Pancreas (tissue), 10 donors: Measurements from ENCODE around the gene IQCF2. TPM values are rescaled to one million over a fixed set of nuclear protein-coding genes. Genes with fewer than 3 reads are reported as not detected.

Source experiments
- ATAC-seq, 4 donors: fragments of 200-7000 bp; cut with Tn5 transposase; one replicate each; pipeline versions ENCODE4 v1.8.0 to v1.9.1; 2020; ENCODE audit warnings: mild to moderate bottlenecking in 4 of 4, moderate library complexity in 4 of 4
- DNase-seq, 6 donors: peaks; one replicate each; pipeline ENCODE4 v3.0.0-alpha.2; 2020
- FAIRE-seq: peaks from 2 replicates; lab custom pipeline; 2012; peaks lifted over from hg19 to GRCh38; lab: Jason Lieb, UNC
- H3K27ac ChIP-seq, 4 donors: fragments of 200-600 bp; sonication (generic); 1 replicate in 3 of 4; 2 replicates in 1 of 4; pipeline versions ENCODE4 v1.5.0 to v1.8.0; 2020
- H3K27me3 ChIP-seq, 4 donors: fragments of 200-600 bp; one replicate each; pipeline ENCODE4 v1.8.0; 2021
- H3K36me3 ChIP-seq, 3 donors: fragments of 200-600 bp; sonication (generic) in 1 of 3; one replicate each; pipeline versions ENCODE4 v1.5.0 to v1.8.0; 2020 to 2021
- H3K4me1 ChIP-seq, 3 donors: fragments of 200-600 bp; one replicate each; pipeline ENCODE4 v1.8.0; 2021
- H3K4me3 ChIP-seq, 4 donors: fragments of 200-600 bp; sonication (generic) in 2 of 4; one replicate each; pipeline versions ENCODE4 v1.5.0 to v1.8.0; 2020 to 2021
- H3K9me3 ChIP-seq, 4 donors: fragments of 200-600 bp; one replicate each; pipeline ENCODE4 v1.8.0; 2021
- WGBS, 2 donors: extraction: QIAGEN DNeasy Blood & Tissue Kit; methylation state at CpG; one replicate each; pipeline ENCODE4 v1.1.7; 2013; 5-methylcytosine and 5-hydroxymethylcytosine counted together
- intact Hi-C, 3 donors: fragments of 100-400 bp; cut with DNase I; formaldehyde crosslinking; loops; one replicate each; pipeline versions ENCODE4 v1.11.1 to v1.14.2; 2022
- polyA plus RNA-seq, 2 donors: library from polyadenylated mRNA; stranded (reverse); fragments of 200-250 nt; gene quantifications; one replicate each; pipeline ENCODE4 v1.2.3, GENCODE V29; 2013
- total RNA-seq, 6 donors: library from RNA; stranded (reverse); fragmentation: NEBNext Ultra II Directional in 4 of 6; extraction: Animal tissue kit (Norgen Biotek cat#: 25700) in 4 of 6; gene quantifications; one replicate each; pipeline versions ENCODE4 v1.2.1 to v1.2.4, GENCODE V29; 2021 to 2023
- TF ChIP-seq, protein P1 (sequence below), 4 donors: fragments of 200-600 bp; sonication (generic) in 3 of 4; IDR thresholded peaks; one replicate each; pipeline versions ENCODE4 v1.5.0 to v1.8.0; 2021; ENCODE audit warnings: antibody characterized with exemption in 4 of 4
- donor health status: healthy with polysubstance abuse.
- donor health status: DM: no; HTN: no; CAD: no; lungs with moderate emphysema.
- donor health status: DM: no; HTN: no; CAD: no.
- donor health status: control.
- donor health status: control.
- donor health status: Bipolar disorder and iron deficiency.
- donor health status: DM: yes; HTN: yes; CAD: no.
- donor health status: DM: no; HTN: no; CAD: no.
- donor health status: DM: no; HTN: no; CAD: no.
- donor health status: DM: yes; HTN: yes; CAD: no.

IQCF2 gene
- total and polyA plus RNA-seq, 8 donors = not detected

DNA sequence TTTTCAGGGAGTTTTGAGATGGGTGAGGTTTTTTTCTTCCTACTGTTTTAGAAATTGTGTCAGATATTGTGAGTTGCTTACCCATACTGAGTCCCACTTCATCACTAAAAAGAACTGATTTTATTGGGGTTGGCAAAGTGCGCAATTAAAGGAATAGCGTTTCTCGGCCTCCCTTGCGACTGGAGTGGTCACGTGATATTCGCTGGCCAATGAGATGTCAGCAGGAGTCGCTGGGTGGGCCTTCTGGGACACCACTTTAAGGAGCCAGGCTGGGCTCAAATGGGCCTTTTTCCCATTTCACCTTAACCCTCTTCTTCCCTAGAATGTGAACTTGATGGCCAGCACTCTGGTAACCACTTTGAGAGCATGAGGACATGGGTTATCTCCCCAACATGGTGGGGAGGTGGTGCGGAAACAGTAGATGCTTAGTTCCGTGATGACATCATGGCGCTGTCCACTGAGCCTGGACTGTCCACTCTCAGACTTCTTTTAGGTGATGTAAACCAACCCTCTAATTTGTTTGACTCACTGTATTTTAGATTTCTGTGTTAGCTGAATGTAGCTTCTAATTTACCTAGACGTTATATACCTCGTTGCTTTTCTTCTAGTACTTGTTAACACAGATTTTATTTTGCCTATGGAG, 27.2 kb downstream of the IQCF2 start:
- DNase-seq = no peak
- 83 to 93% methylated on average over 12 of the region's 12 CpGs for WGBS, 2 donors
- no peak for ATAC-seq
- H3K4me1 ChIP-seq = no peaks in the 10 kb centered on the region
- intact Hi-C loops = no loop called here
- no peaks in the 10 kb centered on the region for H3K36me3 ChIP-seq
- no peak overlapping the region for H3K4me3 ChIP-seq
- H3K9me3 ChIP-seq = no peaks in the 10 kb centered on the region
- FAIRE-seq = no peak
- TF ChIP-seq, protein P1, sequence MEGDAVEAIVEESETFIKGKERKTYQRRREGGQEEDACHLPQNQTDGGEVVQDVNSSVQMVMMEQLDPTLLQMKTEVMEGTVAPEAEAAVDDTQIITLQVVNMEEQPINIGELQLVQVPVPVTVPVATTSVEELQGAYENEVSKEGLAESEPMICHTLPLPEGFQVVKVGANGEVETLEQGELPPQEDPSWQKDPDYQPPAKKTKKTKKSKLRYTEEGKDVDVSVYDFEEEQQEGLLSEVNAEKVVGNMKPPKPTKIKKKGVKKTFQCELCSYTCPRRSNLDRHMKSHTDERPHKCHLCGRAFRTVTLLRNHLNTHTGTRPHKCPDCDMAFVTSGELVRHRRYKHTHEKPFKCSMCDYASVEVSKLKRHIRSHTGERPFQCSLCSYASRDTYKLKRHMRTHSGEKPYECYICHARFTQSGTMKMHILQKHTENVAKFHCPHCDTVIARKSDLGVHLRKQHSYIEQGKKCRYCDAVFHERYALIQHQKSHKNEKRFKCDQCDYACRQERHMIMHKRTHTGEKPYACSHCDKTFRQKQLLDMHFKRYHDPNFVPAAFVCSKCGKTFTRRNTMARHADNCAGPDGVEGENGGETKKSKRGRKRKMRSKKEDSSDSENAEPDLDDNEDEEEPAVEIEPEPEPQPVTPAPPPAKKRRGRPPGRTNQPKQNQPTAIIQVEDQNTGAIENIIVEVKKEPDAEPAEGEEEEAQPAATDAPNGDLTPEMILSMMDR (IDR thresholded peaks at IDR 0.05) = no peak
- no peak overlapping the region for H3K27ac ChIP-seq
- H3K27me3 ChIP-seq = no peaks in the 10 kb centered on the region

DNA sequence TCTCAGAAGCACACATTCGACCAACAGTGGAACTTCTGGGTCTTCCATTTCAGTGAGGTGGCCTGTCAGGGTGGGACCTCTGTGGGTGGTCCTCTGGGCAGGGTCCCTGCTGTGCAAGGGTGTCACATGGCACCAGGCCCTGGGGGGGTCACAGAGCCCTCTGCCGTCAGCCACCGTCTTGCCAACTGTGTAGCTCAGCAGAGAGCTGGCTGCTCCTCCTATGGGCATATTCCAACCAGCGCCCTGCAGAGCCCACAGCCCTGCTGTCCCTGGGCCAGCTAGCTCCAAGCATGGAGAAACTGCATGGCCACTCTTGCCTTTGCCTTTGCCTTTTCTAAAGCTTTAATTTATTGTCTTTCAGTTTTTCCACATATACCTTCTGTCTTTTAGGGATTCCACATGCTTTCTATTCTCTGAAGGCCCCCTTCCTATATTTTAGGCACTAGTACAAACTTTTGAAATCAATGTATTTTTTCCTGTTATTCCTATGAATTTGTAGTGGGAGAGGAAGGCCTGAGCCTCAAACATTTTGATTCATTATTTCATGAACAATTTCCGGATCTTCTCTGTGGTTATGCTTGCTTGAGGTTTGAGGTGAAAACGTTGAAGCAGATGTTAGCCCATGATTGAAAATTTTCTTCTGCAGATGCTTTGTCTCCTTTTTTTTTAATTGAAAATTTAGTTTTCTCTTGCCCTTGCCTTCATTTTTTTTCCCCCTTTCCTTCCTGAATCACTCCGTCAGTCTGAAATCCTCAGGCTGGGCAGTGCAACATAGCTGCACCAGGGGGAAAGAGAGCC, 30.0 kb downstream of the IQCF2 start:
- TF ChIP-seq, protein P1 (IDR thresholded peaks at IDR 0.05) = no peak
- H3K9me3 ChIP-seq = no peaks in the 10 kb centered on the region
- no peak for FAIRE-seq
- 68 to 76% methylated on average over 7 of the region's 7 CpGs for WGBS, 2 donors
- no peak for ATAC-seq
- H3K4me1 ChIP-seq = no peaks in the 10 kb centered on the region
- DNase-seq = no peak
- H3K27me3 ChIP-seq = no peaks in the 10 kb centered on the region
- H3K27ac ChIP-seq = no peak overlapping the region
- no peaks in the 10 kb centered on the region for H3K36me3 ChIP-seq
- no peak overlapping the region for H3K4me3 ChIP-seq
- intact Hi-C loops = no loop called here

DNA sequence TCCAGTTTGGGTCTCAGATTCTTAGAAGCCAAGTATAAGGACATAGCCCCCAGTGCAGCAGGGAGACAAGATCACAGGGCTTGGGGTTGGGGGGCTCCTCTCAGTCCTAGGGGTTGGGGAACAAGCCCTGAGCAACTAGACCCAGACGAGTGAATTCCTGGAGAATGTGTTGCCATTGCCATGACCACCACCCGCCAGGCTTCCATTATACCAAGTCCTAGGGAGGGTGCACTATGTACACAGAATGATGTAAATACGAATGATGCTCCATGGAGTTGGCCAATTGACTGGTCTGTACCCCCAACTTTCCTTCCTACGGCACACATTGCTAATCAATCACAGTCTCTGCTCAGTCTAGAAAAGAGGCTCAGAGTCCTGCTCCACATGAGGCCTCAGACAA, 33.0 kb downstream of the IQCF2 start:
- H3K4me1 ChIP-seq = no peaks in the 10 kb centered on the region
- intact Hi-C loops = no loop called here
- TF ChIP-seq, protein P1 (IDR thresholded peaks at IDR 0.05) = no peak
- H3K4me3 ChIP-seq = no peak overlapping the region
- FAIRE-seq (no peak), DNase-seq (no peak), ATAC-seq (no peak)
- H3K27ac ChIP-seq = no peak overlapping the region
- H3K27me3 ChIP-seq = no peaks in the 10 kb centered on the region
- no peaks in the 10 kb centered on the region for H3K9me3 ChIP-seq
- WGBS, 2 donors = 58 to 71% methylated on average over 4 of the region's 4 CpGs
- no peaks in the 10 kb centered on the region for H3K36me3 ChIP-seq

DNA sequence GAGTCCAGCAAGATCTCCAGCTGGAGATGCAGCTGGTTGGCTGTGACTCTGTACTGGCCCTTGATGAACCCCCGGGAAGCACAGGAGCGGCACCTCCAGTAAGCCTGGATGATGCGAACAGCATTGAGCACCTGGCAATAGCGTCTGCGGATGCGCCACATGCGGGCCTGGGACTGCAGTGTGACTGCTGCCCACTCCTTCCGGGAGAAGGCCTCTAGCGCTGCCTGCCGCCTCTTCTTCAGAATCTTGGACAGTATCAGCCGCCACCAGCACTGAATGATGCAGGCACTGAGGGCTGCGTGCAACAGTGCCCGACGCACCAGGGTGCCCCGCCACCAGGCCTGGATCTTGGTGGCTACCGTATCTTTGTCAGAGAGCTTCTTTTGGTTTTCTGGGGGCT, 33.5 kb downstream of the IQCF2 start:
- TF ChIP-seq, protein P1 (IDR thresholded peaks at IDR 0.05) = no peak
- no peaks in the 10 kb centered on the region for H3K4me1 ChIP-seq
- H3K4me3 ChIP-seq = no peak overlapping the region
- intact Hi-C loops = no loop called here
- no peak for ATAC-seq
- H3K27ac ChIP-seq = no peak overlapping the region
- DNase-seq = no peak
- no peaks in the 10 kb centered on the region for H3K9me3 ChIP-seq
- WGBS, 2 donors = 87% methylated on average over 15 to 16 of the region's 16 CpGs
- no peaks in the 10 kb centered on the region for H3K36me3 ChIP-seq
- FAIRE-seq = no peak
- H3K27me3 ChIP-seq = no peaks in the 10 kb centered on the region
